Testis (tissue), 3 donors: ENCODE measurements around the gene EXOC3. TPM values are rescaled to one million over a fixed set of nuclear protein-coding genes. Genes with fewer than 3 reads are reported as not detected.

ENCODE experiments used
- DNase-seq: peaks from one replicate; pipeline ENCODE4 v3.0.0-alpha.2; 2019
- H3K27ac ChIP-seq, 2 donors: fragments of 200-600 bp; sonication (generic); one replicate each; pipeline ENCODE4 v1.5.1; 2019
- H3K27me3 ChIP-seq: fragments of 200-600 bp; sonication (generic); one replicate; pipeline ENCODE4 v1.5.1; 2019
- H3K36me3 ChIP-seq: fragments of 200-600 bp; sonication (generic); one replicate; pipeline ENCODE4 v1.5.1; 2017; ENCODE audit warnings: low read depth; ENCODE audit errors: missing control alignments
- H3K4me1 ChIP-seq: fragments of 200-600 bp; sonication (generic); one replicate; pipeline ENCODE4 v1.5.1; 2019
- H3K4me3 ChIP-seq, 2 donors: fragments of 200-600 bp; sonication (generic); one replicate each; pipeline ENCODE4 v1.5.1; 2017 to 2019
- H3K9me3 ChIP-seq: fragments of 200-600 bp; sonication (generic); one replicate; pipeline ENCODE4 v1.5.1; 2017
- POLR2A ChIP-seq: fragments of 450-650 bp; IDR thresholded peaks from one replicate; pipeline ENCODE4 v1.6.1; 2017; ENCODE audit warnings: antibody characterized with exemption, mild to moderate bottlenecking, moderate library complexity
- WGBS, 2 donors: methylation state at CpG; one replicate each; pipeline ENCODE4 v1.1.5; 2018; 5-methylcytosine and 5-hydroxymethylcytosine counted together
- intact Hi-C: fragments of 100-400 bp; cut with DNase I; formaldehyde crosslinking; loops from one replicate; pipeline ENCODE4 v1.15.1; 2023; ENCODE audit warnings: low total_unique reads
- polyA plus RNA-seq: library from polyadenylated mRNA; stranded (reverse); fragments of 350-450 nt; fragmentation: Illumina TruSeq; extraction: RNeasy Lipid Tissue Mini Kit (QIAGEN cat#74804); gene quantifications from one replicate; pipeline ENCODE4 v1.2.3, GENCODE V29; 2014; ENCODE audit warnings: low read depth, low replicate concordance; ENCODE audit not compliant: insufficient read depth
- total RNA-seq, 2 donors: library from RNA; depleted of rRNA; stranded (reverse); fragments of >200 nt; gene quantifications; one replicate each; pipeline ENCODE4 v1.2.3, GENCODE V29; 2016
- TF ChIP-seq, protein P1 (sequence below), 3 experiments: fragments of 450-650 bp in 2 of 3; fragments of 200-600 bp in 1 of 3; sonication (generic) in 1 of 3; IDR thresholded peaks; one replicate each; pipeline ENCODE4 v1.5.1; 2016 to 2019; ENCODE audit warnings: antibody characterized with exemption in 3 of 3, mild to moderate bottlenecking in 2 of 3, moderate library complexity in 1 of 3

The EXOC3 gene
- total and polyA plus RNA-seq, 3 donors from 2014 or later, result 111 to 122 (median 120) TPM

DNA sequence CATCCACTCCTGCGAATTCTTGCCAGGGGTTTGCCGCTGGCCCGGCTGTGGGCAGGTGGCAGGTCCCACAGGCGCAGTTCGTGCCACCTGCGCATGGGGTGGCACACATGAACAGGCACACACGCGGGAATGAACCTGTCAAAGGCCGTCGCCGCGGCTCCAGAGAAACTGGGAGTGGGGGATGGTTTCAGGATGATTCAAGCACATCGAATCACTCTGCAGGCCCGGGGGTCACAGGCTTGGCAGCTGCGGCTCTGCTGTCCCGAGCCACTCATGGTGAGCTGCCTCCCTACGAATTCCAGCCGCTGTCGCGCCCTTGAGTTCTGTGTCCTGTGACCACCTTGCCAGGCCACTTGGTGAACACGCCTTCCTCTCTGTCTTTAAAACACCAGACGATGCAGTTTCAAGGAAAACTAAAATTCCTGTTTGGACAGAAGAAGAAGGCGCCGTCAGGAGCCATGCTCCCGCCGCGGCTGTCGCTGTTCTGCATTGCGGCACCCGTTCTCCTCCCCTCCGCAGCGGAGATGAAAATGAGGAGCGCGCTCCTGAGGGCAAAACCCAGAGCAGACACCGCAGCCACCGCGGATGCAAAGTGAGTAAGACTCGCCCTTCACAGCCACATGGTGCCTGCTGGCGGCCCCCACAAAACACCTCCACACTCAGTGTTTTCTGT lies 15.4 kb upstream of the EXOC3 start:
- 92 to 93% methylated on average over 39 of the region's 39 CpGs for WGBS, 2 donors
- TF ChIP-seq POLR2A, result no peak
- TF ChIP-seq, protein P1, sequence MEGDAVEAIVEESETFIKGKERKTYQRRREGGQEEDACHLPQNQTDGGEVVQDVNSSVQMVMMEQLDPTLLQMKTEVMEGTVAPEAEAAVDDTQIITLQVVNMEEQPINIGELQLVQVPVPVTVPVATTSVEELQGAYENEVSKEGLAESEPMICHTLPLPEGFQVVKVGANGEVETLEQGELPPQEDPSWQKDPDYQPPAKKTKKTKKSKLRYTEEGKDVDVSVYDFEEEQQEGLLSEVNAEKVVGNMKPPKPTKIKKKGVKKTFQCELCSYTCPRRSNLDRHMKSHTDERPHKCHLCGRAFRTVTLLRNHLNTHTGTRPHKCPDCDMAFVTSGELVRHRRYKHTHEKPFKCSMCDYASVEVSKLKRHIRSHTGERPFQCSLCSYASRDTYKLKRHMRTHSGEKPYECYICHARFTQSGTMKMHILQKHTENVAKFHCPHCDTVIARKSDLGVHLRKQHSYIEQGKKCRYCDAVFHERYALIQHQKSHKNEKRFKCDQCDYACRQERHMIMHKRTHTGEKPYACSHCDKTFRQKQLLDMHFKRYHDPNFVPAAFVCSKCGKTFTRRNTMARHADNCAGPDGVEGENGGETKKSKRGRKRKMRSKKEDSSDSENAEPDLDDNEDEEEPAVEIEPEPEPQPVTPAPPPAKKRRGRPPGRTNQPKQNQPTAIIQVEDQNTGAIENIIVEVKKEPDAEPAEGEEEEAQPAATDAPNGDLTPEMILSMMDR (IDR thresholded peaks at IDR 0.05), result no peak

DNA sequence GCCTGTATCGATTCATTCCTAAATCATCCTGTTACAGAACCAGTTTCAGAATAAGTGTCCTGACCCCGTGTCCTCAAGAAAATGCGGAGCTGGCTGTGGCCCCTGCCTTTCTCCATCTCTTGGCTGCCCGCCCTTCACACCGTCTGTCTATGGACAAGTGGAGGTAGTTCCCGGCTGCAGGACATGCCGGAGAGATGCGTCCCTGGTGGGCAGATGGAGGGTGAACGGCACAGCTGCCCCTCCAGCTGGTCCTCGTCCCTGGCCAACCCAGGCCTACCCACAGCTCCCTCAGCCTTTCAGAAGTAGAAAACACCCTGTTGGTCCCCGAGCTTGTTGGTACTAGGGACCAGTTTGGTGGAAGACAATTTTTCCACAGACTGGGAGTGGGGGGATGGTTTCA lies 14.8 kb upstream of the EXOC3 start:
- Histone ChIP-seq H3K4me1 (no peaks in the 10 kb centered on the region), H3K27me3 (no peaks in the 10 kb centered on the region), H3K4me3 (no peak overlapping the region), H3K9me3 (no peaks in the 10 kb centered on the region), H3K36me3 (no peaks in the 10 kb centered on the region), H3K27ac (no peak overlapping the region)
- TF ChIP-seq, protein P1 (IDR thresholded peaks at IDR 0.05), result no peak
- no peak for TF ChIP-seq POLR2A
- WGBS, 2 donors, result 84 to 88% methylated on average over 11 of the region's 11 CpGs
- intact Hi-C loops, result no loop called here
- no peak for DNase-seq

More for the DNA sequence above, 15.4 kb upstream of the EXOC3 start:
- Histone ChIP-seq H3K36me3 (no peaks in the 10 kb centered on the region), H3K27ac (no peak overlapping the region), H3K9me3 (no peaks in the 10 kb centered on the region), H3K4me1 (no peaks in the 10 kb centered on the region), H3K27me3 (no peaks in the 10 kb centered on the region), H3K4me3 (no peak overlapping the region)
- intact Hi-C loops, result no loop called here
- DNase-seq, result no peak

DNA sequence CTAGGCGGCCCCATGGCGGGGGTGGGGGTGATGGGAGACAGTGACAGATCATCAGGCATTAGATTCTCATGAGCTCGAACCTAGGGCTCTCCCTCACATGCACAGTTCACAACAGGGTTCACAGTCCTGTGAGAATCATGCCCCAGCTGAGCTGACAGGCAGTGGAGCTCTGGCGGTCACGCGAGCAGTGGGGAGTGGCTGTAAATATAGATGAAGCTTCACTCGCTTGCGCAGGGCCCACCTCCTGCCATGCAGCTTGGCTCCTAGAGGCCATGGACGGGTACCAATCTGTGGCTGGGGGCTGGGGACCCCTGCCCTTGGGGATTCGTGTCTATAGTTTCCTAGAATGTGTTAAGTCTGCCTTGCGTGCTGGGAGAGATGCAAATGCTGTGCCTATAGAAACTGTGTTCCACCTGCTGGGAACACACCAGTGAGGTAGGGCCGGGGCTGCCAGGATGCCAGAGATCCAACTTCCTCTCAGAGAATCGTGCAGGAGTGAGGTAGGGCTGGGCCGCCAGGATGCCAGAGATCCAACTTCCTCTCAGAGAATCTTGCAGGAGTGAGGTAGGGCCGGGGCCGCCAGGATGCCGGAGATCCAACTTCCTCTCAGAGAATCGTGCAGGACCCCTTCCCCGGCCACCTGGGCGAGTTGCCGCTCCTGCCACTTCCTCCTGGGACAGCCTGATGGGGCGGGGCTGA lies 14.1 kb upstream of the EXOC3 start:
- DNase-seq, result no peak
- no peak overlapping the region for H3K27ac ChIP-seq
- intact Hi-C loops, result no loop called here
- H3K4me1 ChIP-seq, result no peaks in the 10 kb centered on the region
- 86 to 95% methylated on average over 15 to 22 of the region's 22 CpGs for WGBS, 2 donors
- no peak overlapping the region for H3K4me3 ChIP-seq
- H3K27me3 ChIP-seq, result no peaks in the 10 kb centered on the region
- TF ChIP-seq POLR2A, result no peak
- TF ChIP-seq, protein P1 (IDR thresholded peaks at IDR 0.05), result no peak
- H3K36me3 ChIP-seq, result no peaks in the 10 kb centered on the region
- H3K9me3 ChIP-seq, result no peaks in the 10 kb centered on the region

DNA sequence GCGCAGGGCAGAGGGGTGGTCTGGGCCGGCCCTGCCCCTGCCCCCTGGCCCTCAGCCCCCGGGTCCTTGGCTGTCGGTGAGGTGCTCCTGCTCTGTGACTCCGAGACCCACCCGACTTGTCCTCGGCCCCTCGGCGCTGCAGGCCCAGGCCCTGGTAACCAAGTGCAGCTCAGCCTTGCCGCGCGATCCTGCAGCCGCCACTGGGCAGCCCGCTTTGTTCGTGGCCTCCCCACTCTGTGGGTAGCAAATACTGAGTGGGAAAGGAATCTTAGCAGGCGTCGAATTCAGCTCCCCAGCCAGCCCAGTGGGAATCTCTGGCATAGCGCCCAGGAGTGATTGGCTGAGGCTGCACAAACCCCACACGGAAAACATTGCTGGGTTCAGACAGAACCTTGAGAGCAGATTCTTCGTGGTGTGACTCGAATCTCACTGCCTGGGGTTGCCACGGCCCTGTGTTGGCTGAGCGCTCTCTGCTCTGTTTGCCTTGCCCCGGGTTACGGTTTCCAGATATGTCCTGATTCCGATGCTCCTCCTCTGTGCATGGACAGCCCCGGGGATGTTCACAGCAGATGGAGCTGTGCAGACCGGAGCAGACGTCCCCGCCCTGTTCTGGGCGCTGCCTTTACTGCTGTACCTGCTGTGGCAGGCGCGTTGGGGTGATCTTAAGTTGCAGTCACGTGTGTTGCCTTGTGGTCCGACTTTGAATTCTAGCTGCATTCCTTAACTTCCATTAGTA lies 13.4 kb upstream of the EXOC3 start:
- peak; percentile 46 for DNase-seq
- 59 to 71% methylated on average over 12 to 35 of the region's 35 CpGs for WGBS, 2 donors
- Histone ChIP-seq H3K27me3 (no peaks in the 10 kb centered on the region), H3K36me3 (no peaks in the 10 kb centered on the region), H3K4me1 (no peaks in the 10 kb centered on the region), H3K27ac (no peak overlapping the region), H3K9me3 (no peaks in the 10 kb centered on the region), H3K4me3 (no peak overlapping the region)
- intact Hi-C loops, result no loop called here
- TF ChIP-seq, protein P1 (IDR thresholded peaks at IDR 0.05), result no peak
- no peak for TF ChIP-seq POLR2A
